ENCODE measurements around the gene ANKRD39.

DNA sequence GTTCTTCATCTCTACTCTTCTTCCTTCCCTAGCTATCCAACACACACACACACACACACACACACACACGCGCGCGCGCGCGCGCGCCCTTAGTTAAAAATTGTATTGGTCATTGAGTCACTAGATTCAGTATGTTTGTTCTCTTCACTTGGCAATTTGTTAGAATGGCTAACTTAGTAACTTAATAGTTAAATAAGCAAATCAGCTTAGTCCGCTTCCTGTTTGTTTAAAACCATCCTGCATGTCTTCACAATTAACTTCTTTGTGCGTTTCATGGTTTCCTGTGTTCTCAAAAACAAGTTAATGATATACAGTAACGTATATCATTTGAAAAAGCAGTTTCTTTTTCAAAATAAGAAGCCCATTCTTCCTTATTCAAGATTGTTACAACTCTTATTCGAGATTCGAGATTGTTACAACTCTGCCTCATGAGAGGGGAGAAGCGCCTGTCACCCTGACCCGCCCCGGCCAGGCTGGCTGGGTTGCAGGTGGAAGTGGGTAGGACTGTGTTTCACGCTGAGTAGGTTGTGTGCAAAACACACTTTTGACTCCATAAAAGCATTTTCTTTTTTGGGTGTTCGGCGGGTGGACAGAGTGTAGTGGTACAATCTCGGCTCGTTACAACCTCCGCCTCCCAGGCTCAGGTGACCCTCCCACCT is 51.2 kb downstream of the ANKRD39 start:
- TF ChIP-seq, protein P1, sequence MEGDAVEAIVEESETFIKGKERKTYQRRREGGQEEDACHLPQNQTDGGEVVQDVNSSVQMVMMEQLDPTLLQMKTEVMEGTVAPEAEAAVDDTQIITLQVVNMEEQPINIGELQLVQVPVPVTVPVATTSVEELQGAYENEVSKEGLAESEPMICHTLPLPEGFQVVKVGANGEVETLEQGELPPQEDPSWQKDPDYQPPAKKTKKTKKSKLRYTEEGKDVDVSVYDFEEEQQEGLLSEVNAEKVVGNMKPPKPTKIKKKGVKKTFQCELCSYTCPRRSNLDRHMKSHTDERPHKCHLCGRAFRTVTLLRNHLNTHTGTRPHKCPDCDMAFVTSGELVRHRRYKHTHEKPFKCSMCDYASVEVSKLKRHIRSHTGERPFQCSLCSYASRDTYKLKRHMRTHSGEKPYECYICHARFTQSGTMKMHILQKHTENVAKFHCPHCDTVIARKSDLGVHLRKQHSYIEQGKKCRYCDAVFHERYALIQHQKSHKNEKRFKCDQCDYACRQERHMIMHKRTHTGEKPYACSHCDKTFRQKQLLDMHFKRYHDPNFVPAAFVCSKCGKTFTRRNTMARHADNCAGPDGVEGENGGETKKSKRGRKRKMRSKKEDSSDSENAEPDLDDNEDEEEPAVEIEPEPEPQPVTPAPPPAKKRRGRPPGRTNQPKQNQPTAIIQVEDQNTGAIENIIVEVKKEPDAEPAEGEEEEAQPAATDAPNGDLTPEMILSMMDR (IDR thresholded peaks at IDR 0.05), result no peak
- TF ChIP-seq POLR2A (IDR thresholded peaks at IDR 0.05), result no peak
- no peak for TF ChIP-seq EP300 (IDR thresholded peaks at IDR 0.05)
- TF ChIP-seq POLR2AphosphoS5 (IDR thresholded peaks at IDR 0.05), result no peak
